HG03159 (cell line): ENCODE results near the gene LYZL2.
"Not testable (repeated sequence)": the region's sequence is repeated elsewhere in the genome, so short reads cannot be mapped to it uniquely, and the experiment has no call there.

ENCODE experiments used
- ATAC-seq: cut with Tn5 transposase; IDR thresholded peaks from one replicate; pipeline ENCODE4 v1.9.1; 2021; ENCODE audit warnings: mild to moderate bottlenecking, moderate library complexity; ENCODE audit not compliant: unreplicated experiment

LYZL2 gene

DNA sequence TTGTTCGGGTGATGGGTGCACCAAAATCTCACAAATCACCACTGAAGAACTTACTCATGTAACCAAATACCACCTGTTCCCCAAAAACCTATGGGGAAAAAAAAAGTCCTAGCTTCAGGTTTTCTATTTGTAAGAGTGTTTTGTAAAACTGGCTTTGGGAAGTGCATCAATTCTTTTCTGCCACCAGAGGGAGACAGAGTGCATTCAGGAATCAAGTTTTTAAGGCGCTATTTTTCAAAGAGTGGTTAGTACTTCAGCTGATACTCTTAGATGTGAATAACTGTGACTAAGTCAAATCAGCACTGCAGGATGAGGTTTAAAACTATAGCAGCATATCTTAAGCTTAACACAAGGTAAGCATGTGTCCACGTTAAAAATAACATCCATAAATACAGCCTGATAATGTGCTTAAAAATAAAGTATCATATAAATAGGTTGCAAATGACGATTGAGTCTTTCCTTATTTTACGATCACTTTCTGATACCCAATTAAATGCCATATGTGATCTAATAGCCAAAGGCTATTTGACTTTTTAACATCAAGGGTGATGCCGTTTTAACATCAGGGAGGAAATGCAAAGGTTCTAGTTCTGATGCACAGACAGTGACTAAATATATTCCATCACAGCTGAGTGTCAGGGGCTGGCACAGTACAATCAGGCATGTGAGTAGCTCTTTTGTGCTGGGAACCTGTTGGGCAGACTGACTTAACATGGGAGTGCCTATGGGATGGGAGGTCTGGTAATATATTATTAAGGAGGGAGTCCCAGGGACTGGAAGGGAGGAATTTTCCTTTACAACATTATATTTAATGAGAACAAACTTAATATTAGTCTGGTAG, 10.6 kb upstream of the LYZL2 start:
- ATAC-seq, result no peak

DNA sequence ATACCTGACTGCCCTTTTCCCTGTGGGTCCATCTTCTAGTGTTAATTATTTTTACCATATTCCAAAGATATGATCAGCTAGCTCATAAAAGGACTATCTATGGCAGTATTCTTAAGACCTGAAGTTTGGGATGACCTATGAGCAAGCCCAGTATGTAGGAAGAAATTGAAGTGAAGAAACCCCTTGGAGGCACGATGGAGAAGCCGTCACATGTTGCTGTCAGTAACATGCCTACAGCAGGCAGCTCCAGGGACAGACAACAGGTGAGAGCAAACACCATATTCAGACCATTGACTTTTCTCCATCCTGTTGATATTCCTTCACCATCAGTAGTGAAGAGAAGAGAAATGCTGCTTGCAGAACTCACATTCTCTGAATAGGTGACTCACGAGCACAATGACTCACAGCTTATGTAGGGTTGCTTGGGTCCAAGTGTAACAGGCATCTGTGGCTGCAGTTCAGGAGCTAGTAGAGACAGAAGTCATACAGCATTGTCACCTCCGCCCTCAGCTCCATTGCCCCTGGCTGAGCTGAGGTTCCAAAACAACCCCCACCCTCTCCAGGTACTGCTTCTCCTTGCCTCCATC, 8.4 kb upstream of the LYZL2 start:
- no peak for ATAC-seq

DNA sequence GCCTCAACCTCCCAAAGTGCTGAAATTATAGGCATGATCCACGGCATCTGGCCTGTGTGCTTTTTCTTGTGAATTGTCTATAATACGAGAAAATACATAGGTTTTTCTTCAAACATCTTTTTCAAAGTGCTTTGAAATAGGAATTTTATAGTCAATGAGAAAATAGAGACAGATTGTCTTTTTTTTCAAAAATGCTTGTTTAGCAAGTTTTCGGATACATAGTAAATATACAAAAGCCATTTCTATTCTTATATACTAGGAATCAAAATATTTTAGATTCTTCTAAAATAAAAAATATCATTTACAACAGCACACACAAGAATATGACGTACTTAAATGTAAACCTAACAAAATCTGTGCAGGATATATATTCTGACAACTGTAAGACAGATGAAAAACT, 1.6 kb upstream of the LYZL2 start:
- ATAC-seq, result no peak

DNA sequence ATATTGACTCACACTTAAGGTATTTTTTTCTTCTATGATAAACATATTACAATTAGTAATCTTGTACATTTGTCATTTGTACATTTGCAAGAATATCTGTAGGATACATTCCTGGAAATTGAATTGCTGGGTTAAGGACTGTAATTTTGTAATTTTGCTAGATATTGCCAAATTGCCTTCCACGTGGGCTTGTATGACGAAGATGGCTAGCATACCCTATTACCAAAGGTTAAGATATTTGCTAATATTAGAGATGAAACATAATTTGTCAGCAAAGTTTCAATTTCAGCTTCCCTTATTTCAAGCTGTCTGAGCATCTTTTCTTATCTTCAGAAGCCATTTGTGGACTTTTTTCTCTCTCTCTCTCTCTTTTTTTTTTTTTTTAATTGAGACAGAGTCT, 1.0 kb upstream of the LYZL2 start:
- no peak for ATAC-seq

GRCh38 chr10:30628576-30628975, 977 bp downstream of the LYZL2 start:
- ATAC-seq, result not testable (repeated sequence)

GRCh38 chr10:30626837-30627236, 2.7 kb downstream of the LYZL2 start:
- not testable (repeated sequence) for ATAC-seq

GRCh38 chr10:30626196-30626595, 3.4 kb downstream of the LYZL2 start:
- not testable (repeated sequence) for ATAC-seq

DNA sequence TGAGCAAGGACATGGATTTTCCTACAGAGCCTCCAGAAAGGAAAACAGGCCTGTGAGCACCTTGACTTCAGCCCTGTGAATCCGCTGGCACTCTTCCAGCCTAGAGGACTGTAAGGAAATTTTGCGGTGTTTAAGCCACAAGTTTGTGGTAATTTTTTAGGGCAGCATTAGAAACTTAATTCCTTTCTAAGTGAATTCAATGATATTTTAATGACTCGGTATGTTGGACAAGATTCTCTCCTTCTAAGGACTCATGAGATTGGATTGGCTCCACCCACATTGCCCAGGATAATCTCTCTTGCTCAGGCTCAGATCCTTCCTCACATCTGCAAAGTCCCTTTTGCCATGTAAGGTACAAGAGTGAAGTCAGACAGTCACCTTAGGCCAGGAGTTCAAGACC, 4.5 kb downstream of the LYZL2 start:
- ATAC-seq, result no peak

DNA sequence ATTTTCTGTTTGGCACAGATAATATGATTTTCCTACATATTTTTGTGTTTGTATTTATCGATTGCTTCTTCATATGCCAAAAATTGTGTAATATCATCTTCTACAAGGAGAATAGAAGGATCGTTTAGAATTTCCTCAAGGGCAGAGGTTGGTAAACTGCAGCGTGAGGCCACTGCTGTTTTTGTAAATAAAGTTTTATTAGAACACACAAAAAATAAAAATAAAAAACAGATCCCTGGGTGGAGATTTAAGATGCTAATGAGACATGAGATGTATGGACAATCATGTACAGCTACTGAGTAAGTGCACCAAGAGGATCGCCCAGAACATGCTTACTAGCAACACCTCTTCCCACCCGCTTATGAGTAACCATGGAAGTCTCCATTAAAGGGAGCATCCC, 9.6 kb downstream of the LYZL2 start:
- no peak for ATAC-seq

- no peak for ATAC-seq
These were observed 12.5 kb downstream of the LYZL2 start for GRCh38 chr10:30617070-30617469.

DNA sequence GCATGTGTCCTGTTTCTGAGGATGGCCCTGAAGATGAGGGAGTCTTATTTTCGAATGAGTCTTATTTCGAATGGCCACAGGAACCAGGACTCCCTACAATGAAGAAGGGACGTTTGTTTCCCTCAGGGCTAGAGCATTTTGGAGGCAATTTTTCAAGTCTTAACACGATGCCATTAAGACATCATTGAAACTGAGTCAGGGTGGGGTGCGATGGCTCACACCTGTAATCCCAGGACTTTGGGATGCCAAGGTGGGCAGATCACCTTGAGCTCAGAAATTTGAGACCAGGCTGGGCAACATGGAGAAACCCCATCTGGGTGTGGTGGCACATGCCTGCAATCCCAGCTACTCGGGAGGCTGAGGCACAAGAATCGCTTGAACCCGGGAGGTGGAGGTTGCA, 18.5 kb downstream of the LYZL2 start:
- not testable (repeated sequence) for ATAC-seq

GRCh38 chr10:30607814-30608213, 21.7 kb downstream of the LYZL2 start:
- ATAC-seq, result no peak

- no peak for ATAC-seq
These were observed 23.2 kb downstream of the LYZL2 start for GRCh38 chr10:30606313-30606712.

GRCh38 chr10:30605341-30606121, 24.0 kb downstream of the LYZL2 start:
- ATAC-seq, result not testable (repeated sequence)

GRCh38 chr10:30603589-30603988, 26.0 kb downstream of the LYZL2 start:
- no peak for ATAC-seq

- ATAC-seq, result no peak
These were observed 26.8 kb downstream of the LYZL2 start for GRCh38 chr10:30602747-30603146.

DNA sequence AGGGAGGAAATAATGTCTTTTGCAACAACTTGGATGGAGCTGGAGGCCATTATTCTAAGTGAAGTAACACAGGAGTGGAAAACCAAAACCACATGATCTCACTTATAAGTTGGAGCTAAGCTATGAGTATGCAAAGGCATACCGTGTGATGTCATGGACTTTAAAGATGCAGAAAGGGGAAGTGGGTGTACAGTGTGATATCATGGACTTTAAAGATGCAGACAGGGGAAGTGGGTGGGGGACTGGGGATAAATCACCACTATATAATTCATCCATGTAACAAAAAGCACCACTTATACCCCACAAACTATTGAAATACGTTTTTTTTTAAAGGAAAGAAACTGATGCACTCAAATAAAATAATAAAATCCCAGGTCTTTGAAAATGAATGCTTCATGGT, 29.5 kb downstream of the LYZL2 start:
- ATAC-seq, result no peak

GRCh38 chr10:30598105-30598776, 31.3 kb downstream of the LYZL2 start:
- no peak for ATAC-seq

- ATAC-seq, result not testable (repeated sequence)
These were observed 32.1 kb downstream of the LYZL2 start for GRCh38 chr10:30597433-30597824.

- not testable (repeated sequence) for ATAC-seq
These were observed 32.8 kb downstream of the LYZL2 start for GRCh38 chr10:30596493-30597432.
